Left cardiac atrium (tissue), 4 donors: ENCODE data around the gene SRRM5. TPM values are rescaled to one million over a fixed set of nuclear protein-coding genes. Genes with fewer than 3 reads are reported as not detected.
"Not testable (repeated sequence)": the region's sequence is repeated elsewhere in the genome, so short reads cannot be mapped to it uniquely, and the experiment has no call there.

Experiments
- ATAC-seq, 2 donors: fragments of 200-7000 bp; cut with Tn5 transposase; one replicate each; pipeline ENCODE4 v1.9.1; 2020; ENCODE audit warnings: mild to moderate bottlenecking in 2 of 2, moderate library complexity in 2 of 2
- DNase-seq: peaks from one replicate; pipeline ENCODE4 v3.0.0-alpha.2; 2020
- intact Hi-C, 2 donors: fragments of 100-400 bp; cut with DNase I; formaldehyde crosslinking; loops; one replicate each; pipeline versions ENCODE4 v1.14.1 to v1.15.1; 2022 to 2023
- total RNA-seq, 2 donors: library from RNA; stranded (reverse); fragmentation: NEBNext Ultra II Directional; extraction: Animal tissue kit (Norgen Biotek cat#: 25700); gene quantifications; one replicate each; pipeline ENCODE4 v1.2.1, GENCODE V29; 2021
- donor health status: DM: no; HTN: yes; CAD: no.
- donor health status: DM: no; HTN: yes; CAD: no; lungs with severe emphysema.
- donor health status: DM: yes; HTN: yes; CAD: no.
- donor health status: Dilated cardiomyopathy.

SRRM5 gene
- total RNA-seq, 2 donors from 2014 or later: 0.10 to 0.18 TPM

GRCh38 chr19:43633520-43633919 lies 21.6 kb downstream of the SRRM5 start:
- ATAC-seq (no peak), DNase-seq (no peak)
- intact Hi-C loops: no loop called here

- DNase-seq (no peak), ATAC-seq (no peak)
- intact Hi-C loops: no loop called here
Observed at GRCh38 chr19:43634068-43634467, 22.2 kb downstream of the SRRM5 start.

GRCh38 chr19:43634506-43634871 lies 22.6 kb downstream of the SRRM5 start:
- intact Hi-C loops: no loop called here
- ATAC-seq (no peak), DNase-seq (no peak)

GRCh38 chr19:43634872-43635560 lies 23.1 kb downstream of the SRRM5 start:
- no peak for ATAC-seq
- DNase-seq: no peak

GRCh38 chr19:43635561-43635940 lies 23.7 kb downstream of the SRRM5 start:
- intact Hi-C loops, DNase-seq: not testable (repeated sequence)

More at GRCh38 chr19:43634872-43635560, 23.1 kb downstream of the SRRM5 start:
- intact Hi-C loops: no loop called here

GRCh38 chr19:43636121-43636683 lies 24.3 kb downstream of the SRRM5 start:
- no peak for ATAC-seq
- no peak for DNase-seq
- intact Hi-C loops: no loop called here

More at GRCh38 chr19:43635561-43635940, 23.7 kb downstream of the SRRM5 start:
- ATAC-seq: not testable (repeated sequence)

GRCh38 chr19:43638214-43638994 lies 26.5 kb downstream of the SRRM5 start:
- ATAC-seq (no peak), DNase-seq (no peak)
- intact Hi-C loops: no loop called here

- intact Hi-C loops: no loop called here
- ATAC-seq (no peak), DNase-seq (no peak)
Observed at GRCh38 chr19:43638995-43639518, 27.2 kb downstream of the SRRM5 start.

GRCh38 chr19:43639519-43640423 lies 27.9 kb downstream of the SRRM5 start, which contains the start of gene CADM4:
CADM4 (minus strand) TSS chr19:43639850; CDS start chr19:43639790, 60 bp downstream.
- intact Hi-C loops: no loop called here
- no peak for DNase-seq

GRCh38 chr19:43640424-43640757 lies 28.5 kb downstream of the SRRM5 start:
- DNase-seq (no peak), ATAC-seq (no peak)
- intact Hi-C loops: no loop called here

More at GRCh38 chr19:43639519-43640423, 27.9 kb downstream of the SRRM5 start, which contains the start of gene CADM4:
- peak; percentile 72 to 83 for ATAC-seq

GRCh38 chr19:43641333-43641732 lies 29.4 kb downstream of the SRRM5 start:
- intact Hi-C loops: no loop called here
- ATAC-seq (no peak), DNase-seq (no peak)

- ATAC-seq: no peak
- intact Hi-C loops: no loop called here
- DNase-seq: no peak
Observed at GRCh38 chr19:43642531-43642930, 30.6 kb downstream of the SRRM5 start.

GRCh38 chr19:43643326-43643725 lies 31.4 kb downstream of the SRRM5 start:
- no peak for ATAC-seq
- intact Hi-C loops: no loop called here

GRCh38 chr19:43644181-43644580 lies 32.3 kb downstream of the SRRM5 start:
- intact Hi-C loops: no loop called here
- ATAC-seq: no peak
- DNase-seq: no peak

More at GRCh38 chr19:43643326-43643725, 31.4 kb downstream of the SRRM5 start:
- DNase-seq: no peak

GRCh38 chr19:43648633-43649032 lies 36.7 kb downstream of the SRRM5 start:
- intact Hi-C loops: no loop called here

GRCh38 chr19:43649514-43649913 lies 37.6 kb downstream of the SRRM5 start:
- ATAC-seq (no peak), DNase-seq (no peak)
- intact Hi-C loops: no loop called here

More at GRCh38 chr19:43648633-43649032, 36.7 kb downstream of the SRRM5 start:
- no peak for DNase-seq
- ATAC-seq: no peak

GRCh38 chr19:43650276-43650675 lies 38.4 kb downstream of the SRRM5 start:
- not testable (repeated sequence) for DNase-seq, ATAC-seq
- intact Hi-C loops: loop anchor here (5.0 to 10.0 kb wide), 3 partner anchors 95 to 205 kb away; no protein-coding TSS in a partner anchor

GRCh38 chr19:43651758-43652545 lies 40.1 kb downstream of the SRRM5 start:
- intact Hi-C loops: loop anchor here (5.0 to 10.0 kb wide), 3 partner anchors 97 to 207 kb away; no protein-coding TSS in a partner anchor
- DNase-seq (no peak), ATAC-seq (peak; percentile 42 to 65)
